ENCODE results near the gene BRPF1.

The BRPF1 gene

DNA sequence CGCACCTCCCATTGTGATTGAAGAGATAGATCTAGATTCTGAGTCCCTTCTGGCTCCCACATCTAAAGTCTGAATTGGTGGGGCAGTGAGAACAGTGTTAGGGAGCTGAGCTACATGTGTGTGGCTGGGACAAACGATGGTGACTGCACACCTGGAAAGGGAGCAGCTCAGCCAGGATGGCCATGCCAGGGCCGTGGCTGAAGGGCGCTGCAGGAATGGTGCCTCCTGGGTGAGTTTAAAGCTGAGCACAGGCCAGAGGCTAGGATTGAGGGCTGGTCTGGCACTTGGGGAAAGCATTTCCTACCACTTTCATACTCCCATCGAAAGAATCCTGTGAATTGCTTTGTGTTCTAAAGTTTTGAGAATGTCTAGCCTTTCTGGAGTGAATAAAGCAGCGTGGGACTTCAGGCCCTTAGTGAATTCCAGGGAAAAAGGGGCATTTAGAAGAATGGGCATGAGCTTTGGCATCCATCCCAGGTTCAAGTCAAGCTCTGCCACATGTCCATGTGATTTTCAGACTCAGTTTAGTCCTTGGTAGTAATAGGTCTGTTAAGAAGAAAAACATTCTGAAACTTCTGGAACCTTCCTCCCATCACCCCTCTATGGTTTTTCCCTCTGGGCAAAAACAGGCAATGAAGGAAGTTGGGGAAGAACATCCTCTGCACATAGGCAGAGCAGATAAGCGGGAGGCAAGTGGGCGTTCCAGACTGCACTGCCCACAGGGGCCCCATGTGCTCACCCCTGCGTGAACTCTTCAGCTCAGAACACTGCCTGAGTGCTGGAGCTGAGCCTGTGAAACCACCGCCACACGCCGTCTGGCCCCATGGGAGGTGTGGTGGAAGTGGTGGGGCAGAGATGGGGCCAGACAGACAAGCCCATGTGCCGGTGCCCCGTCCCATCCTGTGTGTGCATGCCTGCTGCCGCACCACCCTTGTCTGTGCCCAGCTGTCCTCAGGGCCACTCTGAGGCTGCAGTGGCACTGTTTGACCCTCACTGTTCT, 40.8 kb upstream of the BRPF1 start:
- peaks cover 78% of the 10 kb centered on the region for H3K36me3 ChIP-seq (ENCODE audit: control insufficient read depth, insufficient read depth, low read length)
- no peaks in the 10 kb centered on the region for H3K9me3 ChIP-seq (ENCODE audit: control insufficient read depth, insufficient read depth, low read length)
- H3K27ac ChIP-seq (ENCODE audit: low read depth, low read length), result no peak overlapping the region
- H3K4me1 ChIP-seq (ENCODE audit: control insufficient read depth, insufficient read depth, low read length), result no peaks in the 10 kb centered on the region
- H3K27me3 ChIP-seq (ENCODE audit: control insufficient read depth, insufficient read depth, low read length), result no peaks in the 10 kb centered on the region
- H3K4me3 ChIP-seq (ENCODE audit: low read depth, low read length), result no peak overlapping the region
- no peak overlapping the region for H3K9ac ChIP-seq (ENCODE audit: low read depth, low read length)

DNA sequence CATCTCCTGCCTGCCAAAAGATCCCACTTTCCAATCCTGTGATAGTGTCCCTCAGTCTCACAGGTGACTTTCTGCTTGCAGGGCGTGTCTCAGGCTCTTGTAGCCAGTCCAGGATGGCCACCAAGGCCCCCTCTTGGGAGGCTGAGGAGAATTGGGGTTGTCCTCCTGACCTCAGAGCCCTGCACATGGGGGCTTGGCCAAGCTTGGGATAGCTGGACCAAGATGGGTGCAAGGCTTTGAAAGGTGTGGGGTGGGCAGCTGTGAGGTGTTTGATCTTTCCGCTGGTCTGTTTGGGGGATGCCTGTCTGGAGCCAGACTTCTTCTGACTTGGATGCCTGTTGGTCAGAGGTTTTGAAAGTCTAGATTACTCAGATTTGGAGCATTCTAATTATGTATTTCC, 39.9 kb upstream of the BRPF1 start:
- Histone ChIP-seq H3K36me3 (ENCODE audit: control insufficient read depth, insufficient read depth, low read length) (peaks cover 69% of the 10 kb centered on the region), H3K4me1 (ENCODE audit: control insufficient read depth, insufficient read depth, low read length) (no peaks in the 10 kb centered on the region), H3K9me3 (ENCODE audit: control insufficient read depth, insufficient read depth, low read length) (no peaks in the 10 kb centered on the region), H3K4me3 (ENCODE audit: low read depth, low read length) (no peak overlapping the region), H3K9ac (ENCODE audit: low read depth, low read length) (no peak overlapping the region), H3K27ac (ENCODE audit: low read depth, low read length) (no peak overlapping the region), H3K27me3 (ENCODE audit: control insufficient read depth, insufficient read depth, low read length) (no peaks in the 10 kb centered on the region)

DNA sequence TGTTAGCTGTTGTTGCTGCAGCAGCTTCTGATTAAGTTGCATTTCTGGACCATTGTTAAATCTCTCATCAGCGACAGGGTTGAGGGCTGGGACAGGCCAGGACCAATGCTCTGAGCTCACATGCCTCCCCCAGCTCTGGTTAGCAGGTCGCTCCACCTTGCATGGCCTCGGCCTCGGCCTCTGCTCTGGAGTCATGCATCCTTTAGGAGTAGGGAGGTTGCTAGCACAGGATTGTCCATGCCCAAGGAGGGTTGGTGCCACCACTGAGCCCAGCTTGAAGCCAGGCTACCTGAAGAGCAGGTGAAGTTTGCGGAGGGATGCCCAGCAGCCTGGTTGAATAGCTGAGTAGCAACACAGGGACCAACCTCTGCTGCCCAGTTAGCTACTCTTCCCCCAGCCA, 39.1 kb upstream of the BRPF1 start:
- Histone ChIP-seq H3K9me3 (ENCODE audit: control insufficient read depth, insufficient read depth, low read length) (no peaks in the 10 kb centered on the region), H3K27me3 (ENCODE audit: control insufficient read depth, insufficient read depth, low read length) (no peaks in the 10 kb centered on the region), H3K27ac (ENCODE audit: low read depth, low read length) (no peak overlapping the region), H3K36me3 (ENCODE audit: control insufficient read depth, insufficient read depth, low read length) (peaks cover 65% of the 10 kb centered on the region), H3K9ac (ENCODE audit: low read depth, low read length) (no peak overlapping the region), H3K4me3 (ENCODE audit: low read depth, low read length) (no peak overlapping the region), H3K4me1 (ENCODE audit: control insufficient read depth, insufficient read depth, low read length) (no peaks in the 10 kb centered on the region)

DNA sequence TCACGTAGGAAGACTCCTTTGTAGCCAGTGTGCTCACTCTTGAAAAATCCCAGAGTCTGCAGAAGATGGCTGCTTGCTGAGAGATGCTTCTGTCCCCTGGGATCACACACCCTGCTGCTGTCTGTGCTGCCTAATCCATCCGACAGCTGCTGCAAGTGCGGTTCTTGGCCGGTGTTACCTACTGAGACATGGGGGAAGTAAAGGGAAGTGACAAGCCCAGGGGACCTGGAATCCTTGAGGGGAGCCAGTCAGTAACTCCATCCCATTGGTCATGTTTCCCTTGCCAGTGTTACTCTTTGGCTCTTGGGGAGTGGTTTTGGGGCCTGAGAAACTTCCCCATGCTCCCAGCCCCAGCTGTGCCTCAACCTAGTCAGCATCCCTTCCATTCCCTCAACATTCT, 36.2 kb upstream of the BRPF1 start:
- Histone ChIP-seq H3K27me3 (ENCODE audit: control insufficient read depth, insufficient read depth, low read length) (no peaks in the 10 kb centered on the region), H3K27ac (ENCODE audit: low read depth, low read length) (no peak overlapping the region), H3K4me1 (ENCODE audit: control insufficient read depth, insufficient read depth, low read length) (no peaks in the 10 kb centered on the region), H3K9ac (ENCODE audit: low read depth, low read length) (no peak overlapping the region), H3K36me3 (ENCODE audit: control insufficient read depth, insufficient read depth, low read length) (peaks cover 45% of the 10 kb centered on the region), H3K9me3 (ENCODE audit: control insufficient read depth, insufficient read depth, low read length) (no peaks in the 10 kb centered on the region), H3K4me3 (ENCODE audit: low read depth, low read length) (no peak overlapping the region)

DNA sequence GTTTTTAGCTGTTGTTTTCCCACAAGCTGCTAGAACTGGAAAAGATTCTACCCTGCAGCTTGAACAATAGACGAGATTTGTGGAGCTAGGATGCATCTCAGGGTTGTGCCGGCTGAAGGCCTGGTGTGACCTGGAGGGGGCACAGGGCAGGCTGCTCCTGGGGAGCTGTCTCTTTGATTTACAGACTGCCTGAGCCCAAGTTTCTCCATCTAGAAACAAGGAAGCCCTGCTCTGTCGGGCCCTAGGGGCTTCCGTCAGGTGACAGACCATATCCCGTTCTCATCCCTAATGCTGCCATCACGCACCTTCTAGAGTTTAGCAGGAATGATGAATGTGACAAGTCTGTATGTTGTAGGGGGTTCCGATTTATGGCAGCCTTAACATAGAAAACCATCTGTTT, 35.8 kb upstream of the BRPF1 start:
- H3K9ac ChIP-seq (ENCODE audit: low read depth, low read length), result no peak overlapping the region
- H3K4me3 ChIP-seq (ENCODE audit: low read depth, low read length), result no peak overlapping the region
- no peak overlapping the region for H3K27ac ChIP-seq (ENCODE audit: low read depth, low read length)
- H3K4me1 ChIP-seq (ENCODE audit: control insufficient read depth, insufficient read depth, low read length), result no peaks in the 10 kb centered on the region
- no peaks in the 10 kb centered on the region for H3K9me3 ChIP-seq (ENCODE audit: control insufficient read depth, insufficient read depth, low read length)
- no peaks in the 10 kb centered on the region for H3K27me3 ChIP-seq (ENCODE audit: control insufficient read depth, insufficient read depth, low read length)
- H3K36me3 ChIP-seq (ENCODE audit: control insufficient read depth, insufficient read depth, low read length), result peaks cover 41% of the 10 kb centered on the region

DNA sequence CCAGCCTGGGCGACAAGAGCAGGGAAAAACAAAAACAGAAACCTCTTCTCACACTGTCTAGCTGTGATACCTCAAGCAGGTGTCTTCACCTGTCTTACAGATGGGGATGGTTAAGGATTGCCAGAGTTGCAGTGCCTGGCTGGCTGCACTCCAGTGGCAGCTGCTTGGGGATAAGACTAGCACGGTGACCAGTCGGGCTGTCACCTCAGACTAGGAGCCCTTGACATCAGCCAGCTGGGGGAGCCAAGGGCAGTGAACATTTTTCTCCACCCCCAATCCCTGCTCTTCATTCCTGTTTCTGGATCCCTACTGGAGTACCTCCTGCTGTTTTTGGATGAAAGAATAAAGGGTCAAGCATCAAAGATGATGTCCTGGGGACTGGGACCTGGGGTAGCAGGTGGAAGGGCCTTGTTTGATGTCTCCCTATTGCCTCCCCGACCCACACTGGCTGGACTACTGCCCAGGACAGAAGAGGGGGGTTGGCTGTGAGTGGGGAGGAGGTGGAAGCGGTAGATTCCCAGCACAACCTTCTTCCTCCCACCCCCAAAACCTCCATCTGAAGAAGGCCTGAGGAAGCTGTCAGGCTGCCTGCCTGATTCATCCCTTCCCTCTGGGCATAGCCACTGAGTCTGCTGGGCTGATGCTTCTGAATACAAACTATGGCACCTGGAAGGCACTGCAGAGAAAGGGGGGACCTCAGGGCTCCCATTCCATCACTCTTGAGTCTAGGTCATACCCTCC, 34.9 kb upstream of the BRPF1 start:
- H3K4me1 ChIP-seq (ENCODE audit: control insufficient read depth, insufficient read depth, low read length), result no peaks in the 10 kb centered on the region
- H3K36me3 ChIP-seq (ENCODE audit: control insufficient read depth, insufficient read depth, low read length), result peaks cover 37% of the 10 kb centered on the region

DNA sequence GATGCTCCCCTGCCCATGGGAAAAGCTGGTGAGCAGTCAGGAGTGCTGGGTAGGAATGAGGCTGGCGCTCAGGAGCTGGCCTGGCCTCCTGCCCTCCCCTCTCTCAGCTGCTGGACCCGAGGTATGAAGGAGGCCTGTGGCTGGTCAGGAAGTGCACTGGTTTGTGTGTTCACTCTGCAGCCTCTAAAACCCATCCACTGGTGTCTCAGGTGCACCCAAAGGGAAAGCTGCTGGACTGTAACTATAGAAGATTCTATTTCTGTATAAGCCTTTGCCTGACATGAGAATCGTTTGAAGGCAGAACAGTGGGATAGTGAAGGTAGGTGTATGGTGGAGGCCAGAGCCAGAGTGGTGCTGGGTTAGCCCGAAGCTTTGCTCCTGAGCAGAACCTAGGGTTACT, 33.6 kb upstream of the BRPF1 start:
- no peaks in the 10 kb centered on the region for H3K4me1 ChIP-seq (ENCODE audit: control insufficient read depth, insufficient read depth, low read length)
- no peak overlapping the region for H3K27ac ChIP-seq (ENCODE audit: low read depth, low read length)
- no peak overlapping the region for H3K9ac ChIP-seq (ENCODE audit: low read depth, low read length)
- H3K36me3 ChIP-seq (ENCODE audit: control insufficient read depth, insufficient read depth, low read length), result peaks cover 37% of the 10 kb centered on the region
- H3K9me3 ChIP-seq (ENCODE audit: control insufficient read depth, insufficient read depth, low read length), result no peaks in the 10 kb centered on the region
- no peak overlapping the region for H3K4me3 ChIP-seq (ENCODE audit: low read depth, low read length)
- peaks cover 4% of the 10 kb centered on the region; the same call in 1 of the 2 replicates for H3K27me3 ChIP-seq (ENCODE audit: control insufficient read depth, insufficient read depth, low read length)

More for the DNA sequence above, 34.9 kb upstream of the BRPF1 start:
- Histone ChIP-seq H3K27me3 (ENCODE audit: control insufficient read depth, insufficient read depth, low read length) (no peaks in the 10 kb centered on the region), H3K9ac (ENCODE audit: low read depth, low read length) (no peak overlapping the region), H3K9me3 (ENCODE audit: control insufficient read depth, insufficient read depth, low read length) (no peaks in the 10 kb centered on the region), H3K27ac (ENCODE audit: low read depth, low read length) (no peak overlapping the region), H3K4me3 (ENCODE audit: low read depth, low read length) (no peak overlapping the region)

DNA sequence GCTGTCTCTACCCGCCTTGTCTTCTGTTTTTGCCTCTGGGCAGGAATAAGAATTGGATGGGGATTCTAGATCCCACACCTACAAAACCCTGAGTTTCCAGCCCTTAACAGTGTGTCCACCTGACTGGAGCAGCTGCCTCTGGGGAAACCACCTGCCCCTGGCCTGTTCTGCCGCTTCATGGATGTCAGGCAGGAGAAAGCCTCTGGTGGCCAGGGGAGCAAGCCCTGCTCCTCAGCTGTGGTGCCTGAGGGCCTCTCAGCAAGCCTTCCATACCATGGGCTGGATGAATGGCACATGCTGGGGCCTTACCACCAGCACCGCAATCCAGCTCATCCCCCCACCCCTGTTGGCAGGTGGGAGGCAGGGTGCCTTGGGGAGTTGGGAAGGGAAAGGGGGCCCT, 33.2 kb upstream of the BRPF1 start:
- Histone ChIP-seq H3K9me3 (ENCODE audit: control insufficient read depth, insufficient read depth, low read length) (no peaks in the 10 kb centered on the region), H3K4me3 (ENCODE audit: low read depth, low read length) (no peak overlapping the region), H3K9ac (ENCODE audit: low read depth, low read length) (no peak overlapping the region), H3K27ac (ENCODE audit: low read depth, low read length) (no peak overlapping the region), H3K36me3 (ENCODE audit: control insufficient read depth, insufficient read depth, low read length) (peaks cover 33% of the 10 kb centered on the region), H3K4me1 (ENCODE audit: control insufficient read depth, insufficient read depth, low read length) (no peaks in the 10 kb centered on the region), H3K27me3 (ENCODE audit: control insufficient read depth, insufficient read depth, low read length) (peaks cover 8% of the 10 kb centered on the region)

DNA sequence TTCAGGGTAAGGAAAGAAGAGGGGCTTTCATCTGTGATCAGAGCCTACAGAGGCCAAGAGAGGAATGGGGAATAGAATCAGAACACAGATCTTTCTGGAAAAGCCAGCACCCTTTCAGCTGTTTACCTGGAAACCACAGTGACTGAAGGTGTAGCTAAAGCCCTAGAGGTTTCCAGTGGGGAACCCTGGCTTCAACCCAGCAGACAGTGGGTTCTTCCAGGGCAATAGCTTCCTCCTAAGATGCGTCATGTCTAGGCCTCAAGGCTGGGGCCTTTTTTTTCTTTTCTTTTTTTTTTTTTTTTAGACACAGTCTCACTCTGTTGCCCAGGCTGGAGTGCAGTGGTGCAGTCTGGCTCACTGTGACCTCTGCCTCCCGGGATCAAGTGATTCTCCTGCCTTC, 31.0 kb upstream of the BRPF1 start:
- Histone ChIP-seq H3K27ac (ENCODE audit: low read depth, low read length) (no peak overlapping the region), H3K4me3 (ENCODE audit: low read depth, low read length) (no peak overlapping the region), H3K9ac (ENCODE audit: low read depth, low read length) (no peak overlapping the region), H3K9me3 (ENCODE audit: control insufficient read depth, insufficient read depth, low read length) (no peaks in the 10 kb centered on the region), H3K27me3 (ENCODE audit: control insufficient read depth, insufficient read depth, low read length) (peaks cover 18% of the 10 kb centered on the region), H3K4me1 (ENCODE audit: control insufficient read depth, insufficient read depth, low read length) (no peaks in the 10 kb centered on the region), H3K36me3 (ENCODE audit: control insufficient read depth, insufficient read depth, low read length) (peaks cover 25% of the 10 kb centered on the region)

DNA sequence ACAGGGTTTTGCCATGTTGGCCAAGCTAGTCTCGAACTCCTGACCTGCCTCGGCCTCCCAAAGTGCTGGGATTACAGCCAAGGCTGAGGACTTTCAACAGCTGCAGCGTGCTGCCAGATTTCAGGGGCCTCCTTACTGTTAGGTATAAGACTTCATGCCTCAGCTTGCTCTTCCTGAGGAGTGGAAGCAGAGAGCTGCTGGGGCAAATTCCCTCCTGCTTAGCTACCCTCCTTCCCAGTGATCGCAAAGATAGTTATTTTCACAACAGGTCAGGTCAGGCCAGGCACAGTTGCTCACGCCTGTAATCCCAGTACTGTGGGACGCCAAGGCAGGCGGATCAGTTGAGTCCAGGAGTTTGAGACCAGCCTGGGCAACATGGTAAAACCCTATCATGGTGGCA, 30.5 kb upstream of the BRPF1 start:
- peaks cover 18% of the 10 kb centered on the region for H3K27me3 ChIP-seq (ENCODE audit: control insufficient read depth, insufficient read depth, low read length)
- no peaks in the 10 kb centered on the region for H3K9me3 ChIP-seq (ENCODE audit: control insufficient read depth, insufficient read depth, low read length)
- H3K27ac ChIP-seq (ENCODE audit: low read depth, low read length), result no peak overlapping the region
- no peak overlapping the region for H3K4me3 ChIP-seq (ENCODE audit: low read depth, low read length)
- no peaks in the 10 kb centered on the region for H3K4me1 ChIP-seq (ENCODE audit: control insufficient read depth, insufficient read depth, low read length)
- H3K36me3 ChIP-seq (ENCODE audit: control insufficient read depth, insufficient read depth, low read length), result peaks cover 25% of the 10 kb centered on the region
- no peak overlapping the region for H3K9ac ChIP-seq (ENCODE audit: low read depth, low read length)

DNA sequence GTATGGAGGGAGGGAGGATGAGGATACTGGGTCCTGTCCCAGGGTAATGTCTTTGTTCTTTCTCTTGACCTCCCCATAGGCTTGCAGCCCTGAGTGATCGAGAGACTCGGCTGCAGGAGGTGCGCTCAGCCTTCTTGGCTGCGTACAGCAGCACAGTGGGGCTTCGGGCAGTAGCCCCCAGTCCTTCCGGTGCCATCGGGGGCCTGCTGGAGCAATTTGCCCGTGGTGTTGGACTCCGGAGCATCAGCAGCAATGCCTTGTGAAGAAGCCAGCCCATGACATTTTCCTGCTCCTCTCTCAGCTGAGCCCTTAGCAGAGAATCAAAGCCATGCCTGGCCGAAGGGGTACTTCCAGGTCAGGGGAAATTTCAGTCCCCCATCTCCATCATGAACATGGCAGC, 29.8 kb upstream of the BRPF1 start:
- Histone ChIP-seq H3K27ac (ENCODE audit: low read depth, low read length) (no peak overlapping the region), H3K9ac (ENCODE audit: low read depth, low read length) (no peak overlapping the region), H3K9me3 (ENCODE audit: control insufficient read depth, insufficient read depth, low read length) (no peaks in the 10 kb centered on the region), H3K4me1 (ENCODE audit: control insufficient read depth, insufficient read depth, low read length) (no peaks in the 10 kb centered on the region), H3K36me3 (ENCODE audit: control insufficient read depth, insufficient read depth, low read length) (peaks cover 25% of the 10 kb centered on the region), H3K27me3 (ENCODE audit: control insufficient read depth, insufficient read depth, low read length) (peaks cover 23% of the 10 kb centered on the region), H3K4me3 (ENCODE audit: low read depth, low read length) (no peak overlapping the region)

Measured in HUES48 (cell line).